GM21515 (cell line): ENCODE results near the gene CPEB2.
"Not testable (repeated sequence)": the region's sequence is repeated elsewhere in the genome, so short reads cannot be mapped to it uniquely, and the experiment has no call there.

Source experiments
- ATAC-seq: cut with Tn5 transposase; IDR thresholded peaks from one replicate; pipeline ENCODE4 v1.9.1; 2021; ENCODE audit not compliant: unreplicated experiment

Gene CPEB2

DNA sequence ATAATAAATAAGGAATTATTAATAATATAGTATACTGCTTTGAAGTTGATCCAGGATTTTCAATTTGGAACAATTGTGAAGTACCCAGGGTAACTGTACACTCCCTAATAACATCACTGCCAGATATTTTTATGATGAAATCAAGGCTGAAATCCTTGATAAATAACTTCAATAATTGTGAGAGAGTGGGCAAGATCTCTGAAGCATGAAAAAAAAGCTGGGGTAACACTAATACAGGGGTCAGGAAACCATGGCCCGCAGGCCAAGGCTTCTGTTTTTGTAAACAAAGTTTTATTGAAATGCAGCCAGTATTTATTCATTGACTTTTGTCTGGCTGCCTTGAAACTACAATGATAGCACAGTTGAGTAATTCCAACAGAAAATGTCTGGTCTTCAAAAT lies 41.6 kb downstream of the CPEB2 start:
- ATAC-seq = no peak

GRCh38 chr4:15054541-15054940 lies 52.3 kb downstream of the CPEB2 start:
- ATAC-seq = no peak

DNA sequence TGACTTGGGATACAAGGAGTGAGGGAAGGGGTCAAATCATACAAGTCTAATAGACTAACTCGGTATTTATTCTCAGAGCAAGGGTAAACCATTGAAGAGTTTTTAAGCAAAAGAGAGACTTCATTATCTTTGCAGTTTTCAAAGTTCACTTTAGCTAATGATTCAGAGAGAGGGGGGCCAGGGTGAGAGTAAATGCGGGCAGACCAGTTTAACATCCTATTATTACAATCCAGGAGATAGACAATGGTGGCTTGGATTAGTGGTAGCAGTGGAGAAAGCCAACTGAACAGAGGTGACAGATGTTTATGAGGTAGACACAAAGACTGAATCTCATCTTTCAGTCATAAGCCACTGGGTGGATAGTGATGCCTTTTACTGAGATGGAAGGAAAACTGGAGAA lies 57.9 kb downstream of the CPEB2 start:
- no peak for ATAC-seq

DNA sequence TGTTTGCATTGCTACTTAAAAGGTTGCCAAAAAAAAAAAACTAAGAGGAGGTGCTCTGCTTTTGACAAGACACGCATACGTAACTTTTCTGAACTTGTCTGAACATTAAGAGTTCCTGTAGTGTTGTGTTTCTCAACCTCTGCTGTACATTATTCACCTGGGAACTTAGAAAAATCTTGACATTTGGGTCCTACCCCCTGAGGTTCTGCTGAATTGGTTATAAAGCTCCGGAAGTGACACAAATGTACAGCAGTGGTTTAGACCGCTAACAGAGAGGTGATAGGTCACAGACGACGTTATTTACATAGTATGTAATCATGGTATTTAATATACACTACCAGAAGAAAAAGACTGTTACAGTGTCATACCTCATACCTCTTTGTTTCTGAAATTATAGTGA lies 61.1 kb downstream of the CPEB2 start:
- no peak for ATAC-seq

DNA sequence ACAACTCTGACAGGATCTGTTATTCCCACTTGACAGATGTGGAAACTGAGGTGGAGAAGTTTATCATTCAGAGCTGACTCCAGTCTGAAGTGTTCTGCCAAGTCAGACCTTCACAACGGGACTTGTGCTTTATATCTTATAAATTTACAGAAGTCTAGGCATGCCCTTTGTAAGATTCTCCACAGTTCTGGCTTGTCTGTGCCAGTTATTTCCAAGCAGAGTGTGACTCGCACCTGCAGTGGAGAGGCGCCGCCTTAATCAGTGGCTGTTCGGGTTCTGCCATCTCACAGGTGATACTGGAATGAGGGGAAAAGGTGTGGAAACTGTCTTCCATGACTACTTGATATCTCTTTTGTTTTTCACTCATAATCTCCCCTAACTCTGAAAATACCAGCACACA lies 63.2 kb downstream of the CPEB2 start:
- ATAC-seq = no peak

DNA sequence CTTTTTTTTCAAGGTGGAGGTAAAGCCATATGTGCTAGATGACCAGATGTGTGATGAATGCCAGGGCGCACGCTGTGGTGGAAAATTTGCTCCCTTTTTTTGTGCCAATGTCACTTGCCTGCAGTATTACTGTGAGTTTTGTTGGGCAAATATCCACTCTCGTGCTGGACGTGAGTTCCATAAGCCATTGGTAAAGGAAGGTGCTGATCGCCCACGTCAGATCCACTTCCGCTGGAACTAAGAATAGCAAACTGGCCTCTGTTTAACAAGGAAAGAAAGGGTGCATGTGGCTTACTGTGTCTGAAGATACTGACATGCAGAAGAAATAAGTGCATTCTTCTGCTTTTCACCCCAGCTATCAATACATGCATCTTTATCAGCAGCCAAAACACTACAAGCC lies 63.9 kb downstream of the CPEB2 start:
- no peak for ATAC-seq

DNA sequence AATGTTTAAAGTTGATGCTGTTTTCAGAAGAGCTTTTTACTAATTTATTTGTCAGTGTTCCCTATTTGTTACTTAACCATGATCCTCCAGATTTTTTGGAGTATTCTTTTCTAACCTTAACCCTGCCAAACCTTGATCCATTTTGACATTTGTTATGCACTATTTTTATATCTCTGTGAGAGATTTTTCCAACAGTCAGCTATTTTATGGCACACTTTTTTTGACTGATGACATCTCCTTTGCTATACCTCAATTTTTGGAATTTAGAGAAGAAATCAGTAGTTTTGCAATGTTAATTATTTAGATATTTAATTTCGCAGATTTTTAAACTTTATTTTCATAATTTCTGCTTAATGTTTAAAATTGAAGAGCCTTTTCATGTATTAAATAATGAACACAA lies 66.0 kb downstream of the CPEB2 start:
- ATAC-seq = no peak

DNA sequence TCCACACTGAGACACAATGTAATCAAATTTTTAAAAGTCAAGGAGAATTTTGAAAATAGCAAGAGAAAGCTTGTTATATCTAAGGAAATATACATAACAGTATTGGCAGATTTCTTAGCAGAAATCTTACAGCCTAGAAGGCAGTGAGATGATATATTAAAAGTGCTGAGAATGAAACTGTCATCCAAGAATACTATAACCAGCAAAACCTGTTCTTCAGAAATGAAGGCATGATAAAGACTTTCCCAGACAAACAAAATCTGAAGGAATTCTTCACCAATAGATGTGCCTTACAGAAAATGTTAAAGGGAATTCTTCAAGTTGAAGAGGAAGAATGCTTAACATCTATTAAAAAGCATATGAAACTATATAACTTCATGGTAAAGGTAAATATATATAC lies 73.6 kb downstream of the CPEB2 start:
- ATAC-seq = no peak

DNA sequence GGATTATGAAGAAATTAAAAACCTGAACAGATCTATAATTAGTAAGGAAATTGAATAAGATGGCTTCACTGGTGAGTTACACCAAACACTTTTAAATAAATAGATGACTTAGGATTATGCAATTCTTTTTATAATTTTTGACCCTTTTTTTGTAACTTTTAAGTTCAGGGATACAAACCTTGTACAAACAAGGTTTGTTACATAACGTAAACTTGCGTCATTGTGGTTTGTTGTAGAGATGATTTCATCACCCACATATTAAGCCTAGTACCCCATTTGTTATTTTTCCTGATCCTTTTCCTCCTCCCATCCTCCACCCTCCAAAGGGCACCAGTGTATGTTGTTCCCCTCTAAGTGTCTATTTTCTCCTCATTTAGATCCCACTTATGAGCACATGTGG lies 75.7 kb downstream of the CPEB2 start:
- ATAC-seq = no peak

DNA sequence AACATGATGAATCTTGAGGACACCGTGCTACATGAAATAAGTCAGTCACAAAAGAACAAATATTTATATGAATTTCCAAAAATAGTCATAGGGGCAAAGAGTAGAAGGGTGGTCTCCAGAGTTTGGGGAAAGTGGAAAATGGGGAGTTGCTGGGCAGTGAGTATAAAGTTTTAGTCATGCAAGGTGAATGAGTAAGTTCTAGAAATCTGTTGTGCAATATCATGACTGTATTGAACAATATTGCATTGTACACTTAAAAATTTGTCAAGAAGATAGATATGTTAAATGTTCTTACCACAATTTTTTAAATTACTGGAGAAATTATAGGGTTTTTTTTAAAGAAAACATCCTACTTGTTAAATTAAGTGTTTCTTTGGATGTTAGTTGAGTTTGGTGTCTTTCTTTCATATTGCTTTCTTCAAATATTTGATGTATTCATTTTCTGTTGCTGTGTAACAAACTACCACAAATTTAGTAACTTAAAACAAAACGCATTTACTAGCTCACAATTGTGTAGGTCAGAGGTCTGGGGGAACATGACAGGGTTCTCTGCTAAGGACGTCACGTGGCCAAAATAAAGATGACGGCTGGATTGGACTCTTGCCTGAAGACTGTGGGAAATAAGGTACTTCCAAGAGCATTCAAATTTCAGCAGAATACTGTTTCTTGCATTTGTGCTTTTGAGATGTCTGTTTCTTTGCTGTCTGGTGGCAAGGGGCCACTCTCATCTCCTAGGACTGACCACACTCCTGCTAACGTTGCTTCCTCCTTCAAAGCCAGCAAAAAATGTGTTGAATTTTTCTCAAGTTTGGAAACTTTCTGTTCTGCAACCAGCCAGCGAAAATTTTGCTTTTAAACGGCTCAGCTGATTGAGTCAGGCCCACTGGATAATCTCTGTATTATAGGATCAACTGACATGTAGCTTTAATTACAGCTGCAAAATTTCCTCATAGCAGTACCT lies 76.7 kb downstream of the CPEB2 start:
- ATAC-seq = no peak

GRCh38 chr4:15084780-15085179 lies 82.5 kb downstream of the CPEB2 start:
- no peak for ATAC-seq

GRCh38 chr4:15085762-15086161 lies 83.5 kb downstream of the CPEB2 start:
- ATAC-seq = not testable (repeated sequence)

- not testable (repeated sequence) for ATAC-seq
These were observed 84.0 kb downstream of the CPEB2 start for GRCh38 chr4:15086259-15086658.

- no peak for ATAC-seq
These were observed 86.2 kb downstream of the CPEB2 start for GRCh38 chr4:15088394-15089035.

- ATAC-seq = no peak
These were observed 87.7 kb downstream of the CPEB2 start for GRCh38 chr4:15089979-15090378.

DNA sequence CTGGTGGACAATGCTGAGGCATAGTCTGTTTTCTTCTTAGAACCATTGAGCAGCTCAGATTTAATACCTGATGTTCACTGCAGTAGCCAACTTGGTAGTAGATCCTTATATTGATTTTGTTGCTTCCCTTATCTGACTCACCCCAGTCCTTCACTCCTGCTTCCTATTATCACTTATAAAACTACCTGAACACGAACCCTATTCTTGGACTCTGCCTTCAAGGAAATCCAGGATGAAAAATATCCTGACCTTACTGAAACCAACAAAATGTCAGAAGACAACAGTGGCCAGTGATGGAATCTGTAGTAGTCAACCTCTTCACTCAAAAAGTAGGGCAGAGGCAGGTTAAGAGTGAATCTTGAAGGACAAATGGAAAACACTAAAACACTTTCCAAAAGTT lies 98.1 kb downstream of the CPEB2 start:
- no peak for ATAC-seq

- no peak for ATAC-seq
These were observed 98.9 kb downstream of the CPEB2 start for GRCh38 chr4:15100994-15101695.

DNA sequence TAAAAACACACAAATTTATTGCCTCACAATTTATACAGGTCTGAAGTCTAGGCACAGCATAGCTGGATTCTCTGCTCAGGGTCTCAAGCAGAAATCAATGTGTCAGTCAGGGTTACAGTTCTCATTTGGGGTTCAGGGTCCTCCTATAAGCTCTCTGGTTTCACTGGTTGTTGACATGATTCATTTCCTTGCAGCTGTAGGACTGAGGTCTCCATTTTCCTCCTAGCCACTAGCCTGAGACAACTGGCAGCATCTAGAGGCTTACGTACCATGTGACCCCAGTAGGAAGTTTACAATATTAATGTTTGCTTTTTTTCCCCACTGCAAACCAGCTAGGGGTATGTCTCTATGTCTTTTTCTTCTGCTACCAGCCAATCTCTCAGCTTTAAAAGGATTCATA lies 102.5 kb downstream of the CPEB2 start:
- no peak for ATAC-seq

DNA sequence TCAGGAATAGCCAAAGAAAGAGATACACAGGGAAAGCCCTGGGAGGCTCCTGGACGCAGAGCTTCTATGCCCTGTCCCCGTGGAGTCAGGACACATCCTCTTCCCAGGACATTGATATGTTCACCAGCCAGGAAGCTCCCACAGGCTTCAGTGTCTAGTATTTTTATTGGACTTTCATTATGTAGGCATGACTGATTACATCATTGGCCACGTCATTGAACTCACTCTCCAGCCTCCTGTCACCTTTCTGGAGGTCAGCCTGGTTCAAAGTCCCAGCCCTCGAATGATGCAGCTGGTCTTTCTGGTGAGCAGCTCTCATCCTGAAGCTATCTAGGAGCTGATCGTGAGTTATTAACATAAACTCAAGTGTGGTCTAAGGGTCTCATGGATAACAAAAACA lies 104.1 kb downstream of the CPEB2 start:
- no peak for ATAC-seq

DNA sequence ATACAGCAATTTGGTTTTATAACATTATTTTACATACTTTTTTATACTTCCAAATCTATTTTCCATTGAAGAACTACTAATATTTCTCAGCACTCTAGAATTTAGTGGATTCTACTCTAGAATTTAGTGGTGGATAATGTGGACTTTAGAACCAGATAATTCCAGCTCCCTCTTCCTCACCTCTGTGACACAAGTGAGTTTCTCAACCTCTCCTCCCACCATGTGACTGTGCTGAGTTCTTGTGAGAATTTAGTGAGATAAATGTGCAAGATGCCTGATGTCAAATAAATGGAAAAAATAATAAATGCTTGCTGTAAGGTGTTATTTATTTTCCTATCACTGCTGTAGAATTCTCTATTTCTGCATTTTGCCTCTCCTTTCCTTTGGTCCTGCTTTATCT lies 107.3 kb downstream of the CPEB2 start:
- no peak for ATAC-seq

- ATAC-seq = no peak
These were observed 107.9 kb downstream of the CPEB2 start for GRCh38 chr4:15110120-15110571.
